NCI-H128 (cell line): Measurements from ENCODE around the gene TELO2.
"Not testable (repeated sequence)": the region's sequence is repeated elsewhere in the genome, so short reads cannot be mapped to it uniquely, and the experiment has no call there.

Source experiments
- DNase-seq: peaks from one replicate; lab custom pipeline; 2025; ENCODE audit not compliant: unreplicated experiment; lab: John Stamatoyannopoulos, UW

TELO2 gene

DNA sequence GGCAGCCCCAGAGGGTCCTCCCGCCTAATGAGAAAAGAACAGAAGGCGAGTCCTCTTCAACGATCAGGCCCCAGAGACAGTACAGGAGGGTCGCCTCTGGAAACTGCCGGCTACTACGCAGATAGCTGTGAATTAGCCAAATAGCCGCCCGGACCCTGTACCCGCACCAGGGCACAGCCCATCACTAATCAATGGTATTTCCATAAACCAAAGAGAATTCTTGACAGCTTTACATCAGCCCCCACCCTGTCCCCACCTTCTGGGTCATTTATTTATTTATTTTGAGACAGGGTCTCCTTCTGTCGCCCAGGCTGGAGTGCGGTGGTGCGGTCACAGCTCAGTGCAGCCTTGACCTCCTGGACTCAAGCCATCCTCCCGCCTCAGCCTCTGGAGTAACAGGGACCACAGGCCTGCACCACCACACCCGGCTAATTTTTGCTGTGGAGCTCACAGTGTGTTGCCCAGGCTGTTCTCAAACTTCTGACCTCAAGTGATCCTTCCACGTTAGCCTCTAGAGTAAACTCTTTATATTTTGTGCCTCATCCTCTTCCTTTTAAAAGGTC is 17.5 kb upstream of the TELO2 start:
- DNase-seq, result no peak

DNA sequence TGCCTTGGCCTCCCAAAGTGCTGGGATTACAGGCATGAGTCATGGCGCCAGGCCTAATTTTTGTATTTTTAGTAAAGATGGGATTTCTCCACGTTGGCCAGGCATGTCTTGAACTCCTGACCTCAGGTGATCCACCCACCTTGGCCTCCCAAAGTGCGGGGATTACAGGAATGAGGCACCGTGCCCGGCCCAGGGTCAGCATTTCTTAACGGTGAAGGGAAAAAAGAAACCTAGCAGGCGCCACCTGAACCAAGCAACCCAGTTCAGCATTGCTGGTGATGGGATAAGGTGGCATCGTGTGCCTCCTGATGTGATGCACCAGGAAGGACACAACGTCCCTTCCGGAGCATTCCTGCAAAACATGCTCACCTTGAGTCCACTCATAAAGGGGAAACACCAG is 16.1 kb upstream of the TELO2 start:
- DNase-seq, result no peak

DNA sequence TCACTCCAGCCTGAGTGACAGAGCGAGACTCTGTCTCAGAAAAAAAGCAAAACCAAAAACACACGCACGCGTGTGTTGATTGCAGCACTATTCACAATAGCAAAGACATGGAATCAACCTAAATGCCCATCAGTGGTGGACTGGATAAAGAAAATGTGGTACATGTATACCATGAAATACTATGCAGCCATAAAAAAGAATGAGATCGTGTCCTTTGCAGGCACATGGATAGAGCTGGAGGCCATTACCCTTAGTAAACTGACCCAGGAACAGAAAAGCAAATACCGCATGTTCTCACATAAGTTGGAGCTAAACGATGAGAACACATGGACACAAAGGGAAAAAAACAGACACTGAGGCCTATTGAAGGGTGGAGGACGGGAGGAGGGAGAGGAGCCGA is 14.2 kb upstream of the TELO2 start:
- not testable (repeated sequence) for DNase-seq

DNA sequence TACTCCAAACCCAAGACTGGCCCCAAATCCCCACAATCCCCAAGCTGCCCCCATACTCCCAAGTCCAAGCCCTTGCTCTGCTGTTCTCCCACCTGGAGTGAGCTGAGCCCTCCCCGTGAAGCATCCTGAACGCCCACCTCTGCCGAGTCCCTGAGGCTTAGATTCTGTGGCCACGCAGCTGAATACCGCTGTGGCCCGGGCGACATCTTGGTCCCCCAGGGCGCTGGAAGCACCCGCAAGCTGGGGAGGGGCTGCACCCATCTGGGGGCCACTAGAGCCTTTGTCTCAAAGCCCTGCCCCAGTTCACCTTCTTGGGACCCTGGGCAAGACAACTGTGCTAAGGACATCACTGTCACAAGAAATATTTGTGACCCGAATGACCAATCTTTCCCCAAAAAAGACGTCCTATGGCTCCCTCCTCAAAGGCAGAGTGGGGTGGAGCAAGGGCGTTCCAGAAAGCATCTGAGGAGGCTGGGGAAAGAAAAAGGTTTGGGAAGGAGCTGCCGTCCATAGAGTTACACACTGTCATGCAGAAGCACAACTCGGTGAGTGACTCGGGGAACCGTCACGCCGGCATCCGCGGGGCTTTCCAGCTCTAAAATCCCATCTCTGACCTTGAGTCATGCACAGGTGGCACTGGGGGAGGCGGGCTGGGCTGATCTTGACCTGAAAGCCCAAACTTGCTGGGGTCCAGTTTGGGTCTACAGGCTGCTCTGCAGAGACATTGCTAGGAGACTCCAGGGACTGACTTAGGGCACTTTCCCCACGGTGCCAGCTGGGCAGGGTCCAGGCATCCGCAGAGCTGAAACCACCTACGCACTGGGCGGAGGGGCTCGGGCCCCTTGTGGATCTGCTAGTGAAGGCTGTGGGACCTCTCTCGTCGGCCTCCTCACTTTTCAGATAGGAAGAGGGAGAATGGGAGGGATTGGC is 11.0 kb upstream of the TELO2 start:
- DNase-seq, result no peak

DNA sequence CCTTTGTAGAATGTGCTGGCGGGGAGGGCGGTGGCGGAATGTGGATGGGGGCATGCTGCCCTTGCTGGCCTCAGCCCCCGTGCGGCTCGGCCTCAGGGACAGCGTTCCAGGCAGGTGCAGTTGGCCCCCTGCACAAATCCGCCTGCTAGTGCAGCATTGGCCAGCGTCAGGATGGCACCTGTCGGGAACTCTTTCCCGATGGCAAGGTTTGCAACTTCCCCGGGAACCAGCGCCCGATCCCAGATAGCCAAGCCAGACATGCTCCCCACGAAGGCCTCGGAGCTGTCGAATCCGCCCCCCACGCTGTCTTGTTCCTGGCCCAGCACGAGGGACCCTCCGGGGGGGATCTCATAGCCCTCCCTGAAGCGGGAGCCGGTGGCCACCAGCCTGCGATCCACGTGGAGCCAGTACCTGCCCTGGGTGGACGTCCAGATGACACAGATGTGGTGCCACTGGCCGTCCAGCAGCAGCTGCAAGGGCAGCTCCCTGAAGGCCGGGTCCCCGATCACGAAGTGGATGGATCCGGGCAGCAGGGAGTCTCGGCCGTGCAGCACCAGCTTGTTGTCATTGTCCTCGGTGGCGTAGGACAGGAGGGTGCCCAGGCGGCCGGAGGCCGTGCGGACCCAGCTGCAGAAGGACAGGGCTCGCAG is 7.2 kb upstream of the TELO2 start:
- no peak for DNase-seq

DNA sequence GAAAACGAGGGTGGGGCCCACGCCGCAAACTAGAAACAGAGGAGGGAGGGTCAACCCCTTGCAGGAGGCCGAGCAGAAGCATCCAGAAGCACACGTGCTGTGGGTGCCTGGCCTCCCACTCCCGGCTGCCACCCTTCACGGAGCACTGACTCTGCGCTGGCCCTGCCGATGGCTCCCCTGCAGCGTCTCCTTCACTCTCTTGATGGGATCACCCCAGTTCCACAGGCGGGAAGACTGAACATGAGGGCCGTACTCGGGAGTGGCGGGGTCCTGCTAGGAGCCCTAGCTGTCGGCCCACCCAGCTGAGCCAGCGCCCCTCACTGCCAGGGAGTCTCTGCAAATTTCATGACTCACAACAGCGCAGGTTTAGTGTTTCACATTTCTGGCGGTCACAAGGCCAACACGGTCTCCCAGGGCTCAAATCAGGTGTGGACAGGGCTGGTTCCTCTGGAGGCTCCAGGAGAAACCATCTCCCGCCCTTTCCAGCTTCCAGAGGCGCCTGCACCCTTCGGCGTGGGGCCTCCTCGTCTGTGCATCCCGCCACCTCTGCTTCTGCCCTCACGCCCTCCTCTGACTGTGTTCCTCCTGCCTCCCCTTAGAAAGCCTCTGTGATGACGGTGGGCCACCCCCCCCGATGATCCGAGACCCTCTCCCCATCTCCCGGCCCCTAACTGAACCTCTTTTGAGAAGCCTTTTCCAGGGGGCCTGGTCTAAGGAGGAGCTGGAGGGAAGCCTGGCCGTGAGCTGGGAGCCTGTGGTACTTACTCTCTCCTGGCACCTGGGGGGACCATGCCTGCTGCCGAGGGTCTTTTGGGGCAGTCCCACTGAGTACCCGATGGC is 6.4 kb upstream of the TELO2 start:
- DNase-seq, result no peak

DNA sequence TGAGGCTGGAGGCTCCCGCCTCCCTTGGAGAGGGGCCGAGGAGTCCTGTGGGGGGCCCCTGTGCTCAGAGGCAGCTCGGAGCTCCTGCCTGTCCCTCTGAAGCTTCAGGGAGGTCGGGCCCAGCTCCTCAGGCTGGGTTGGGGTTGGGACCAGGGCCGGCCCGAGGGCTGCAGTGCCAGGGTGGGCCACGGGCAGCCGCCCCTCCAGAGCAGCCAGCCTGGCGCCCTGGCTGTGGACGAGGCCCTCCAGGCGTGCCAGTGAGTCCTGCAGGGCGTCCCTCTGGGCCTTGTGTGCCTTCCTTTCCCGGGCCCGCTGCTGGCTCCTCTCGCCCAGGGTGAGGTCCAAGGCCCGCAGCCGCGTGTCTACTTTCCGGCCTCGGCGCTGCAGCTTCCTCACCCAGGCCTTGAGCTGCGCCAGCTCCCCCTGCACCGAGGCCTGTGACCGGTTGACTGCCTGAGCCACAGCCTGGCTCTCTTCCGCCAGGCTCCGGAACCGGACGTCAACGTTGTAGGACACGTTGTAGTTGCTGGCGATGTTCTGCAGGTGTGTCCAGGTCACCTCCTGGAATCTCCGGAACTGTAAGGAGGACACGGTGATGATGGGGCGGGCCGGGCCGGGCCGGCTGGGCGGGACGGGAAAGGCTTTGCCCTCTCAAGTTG is 5.6 kb upstream of the TELO2 start:
- DNase-seq, result no peak

DNA sequence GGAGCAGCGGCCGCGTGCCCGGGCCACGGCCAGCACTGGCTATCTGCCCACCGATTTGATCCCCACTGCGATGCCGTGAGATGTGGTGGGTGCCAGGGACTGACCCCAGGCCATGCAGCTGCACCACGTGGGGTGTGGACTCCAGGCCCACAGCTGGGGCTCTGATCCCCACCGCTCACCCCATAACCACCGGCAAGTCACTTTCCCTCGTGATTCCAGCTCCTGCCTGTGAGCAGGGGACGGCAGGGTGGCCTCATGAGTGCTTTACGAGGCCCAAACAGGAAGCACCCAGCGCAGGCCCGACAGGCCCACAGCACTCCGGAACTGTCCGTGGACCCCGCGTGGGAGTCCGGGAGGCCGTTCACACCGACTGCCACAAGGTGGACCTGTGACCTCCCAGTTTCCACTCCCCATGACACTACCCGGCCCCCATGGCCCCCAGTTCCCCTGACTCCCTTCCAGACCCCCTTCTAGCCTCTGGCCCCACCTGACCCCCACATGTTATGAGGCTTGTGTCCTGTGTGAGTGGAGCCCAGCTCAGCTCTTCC is 5.0 kb upstream of the TELO2 start:
- DNase-seq, result no peak

DNA sequence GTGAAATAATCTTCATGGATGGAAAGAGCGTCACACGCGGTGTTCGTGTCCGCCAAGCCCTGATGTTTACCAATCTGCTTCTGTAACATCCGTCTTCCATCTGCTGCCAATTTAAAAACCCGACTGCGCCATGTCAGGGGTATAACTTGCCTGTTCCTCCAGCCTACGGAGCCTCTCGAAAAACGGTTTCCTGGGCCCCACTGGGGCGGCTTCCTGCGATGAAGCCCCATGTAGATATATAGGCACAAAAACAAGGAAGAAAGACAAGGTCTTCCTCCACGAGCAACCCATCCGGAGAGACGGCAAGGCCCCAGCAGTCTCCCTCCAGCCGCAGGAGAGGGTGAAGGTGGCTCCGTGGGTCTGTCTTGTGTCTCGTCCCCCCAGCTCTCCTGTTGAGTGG is 4.5 kb upstream of the TELO2 start, which contains the start of gene PTX4:
Gene PTX4 (minus strand): TSS at position 326 of the 400 bp plus-strand sequence. CDS start 35 bp downstream, at position 291.
- DNase-seq, result no peak

DNA sequence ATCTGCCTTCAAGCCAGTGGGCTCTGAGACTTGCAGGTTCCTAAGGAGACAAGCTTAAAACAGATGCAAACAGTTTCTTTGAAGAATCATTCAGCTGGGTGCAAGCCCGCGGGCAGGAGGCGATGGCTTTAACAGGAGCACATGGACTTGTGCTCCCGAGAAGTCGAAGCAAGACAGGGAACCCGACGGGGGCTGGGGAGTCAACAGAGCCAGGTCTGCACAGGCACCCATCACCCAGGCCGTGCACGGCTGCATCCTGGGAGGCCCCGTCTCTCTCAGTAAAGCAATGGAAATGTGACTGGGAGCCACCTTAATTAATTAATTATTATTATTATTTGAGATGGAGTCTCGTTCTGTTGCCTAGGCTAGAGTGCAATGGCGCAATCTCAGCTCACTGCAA is 4.1 kb upstream of the TELO2 start:
- DNase-seq, result no peak

DNA sequence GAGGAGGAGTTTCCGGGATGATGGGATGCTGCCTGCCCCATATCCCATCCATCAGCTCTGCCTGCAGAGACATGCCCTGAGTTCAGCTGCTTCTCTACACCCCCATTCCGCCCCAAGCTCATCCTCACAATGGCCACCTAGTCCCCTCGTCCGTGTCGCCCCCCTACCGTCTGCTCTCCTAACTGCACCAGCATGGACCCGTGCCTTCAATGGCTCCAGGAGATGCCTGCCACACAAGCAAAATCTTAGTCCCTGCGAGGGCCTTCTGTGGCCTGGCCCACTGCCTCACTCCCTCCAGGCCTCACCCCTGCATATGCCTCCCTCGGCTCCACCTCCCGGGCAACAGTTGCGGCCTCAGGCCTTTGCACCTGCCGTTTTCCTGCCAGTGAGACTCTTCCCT is 1.8 kb upstream of the TELO2 start:
- DNase-seq, result no peak

DNA sequence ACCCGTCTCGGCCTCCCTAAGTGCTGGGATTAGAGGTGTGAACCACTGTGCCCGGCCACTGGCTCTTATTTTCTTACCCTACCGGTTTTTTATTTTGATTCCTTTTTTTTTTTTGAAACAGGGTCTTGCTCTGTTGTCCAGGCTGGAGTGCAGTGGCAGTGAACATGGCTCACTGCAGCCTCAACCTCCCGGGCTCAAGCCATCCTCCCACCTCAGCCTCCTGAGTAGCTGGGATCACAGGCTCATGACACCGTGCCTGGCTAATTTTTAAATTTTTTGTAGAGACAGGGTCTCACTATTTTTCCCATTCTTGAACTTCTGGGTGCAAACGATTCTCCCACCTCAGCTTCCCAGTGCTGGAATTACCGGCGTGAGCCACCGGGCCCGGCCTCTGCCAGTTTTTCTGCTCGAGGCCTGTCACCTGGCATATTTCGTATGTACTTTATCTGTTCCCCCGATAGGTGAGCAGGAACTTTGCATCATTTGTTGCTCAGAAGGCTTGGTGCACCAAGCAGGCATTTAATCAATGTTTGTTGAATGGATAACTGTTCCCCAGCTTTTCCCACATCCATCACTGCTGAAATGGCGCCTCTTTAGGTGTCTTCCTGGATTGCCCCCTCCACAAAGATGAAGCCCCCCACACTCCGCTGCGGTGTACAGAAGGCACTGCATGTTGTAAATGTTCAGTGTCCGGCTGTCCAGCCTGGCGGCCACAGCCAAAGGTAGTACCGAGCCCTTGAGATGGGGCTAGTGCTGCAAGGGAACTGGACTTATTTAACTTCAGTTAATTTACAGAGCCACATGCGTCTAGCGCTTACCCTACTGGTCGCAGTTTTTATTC is 858 bp upstream of the TELO2 start:
- no peak for DNase-seq

DNA sequence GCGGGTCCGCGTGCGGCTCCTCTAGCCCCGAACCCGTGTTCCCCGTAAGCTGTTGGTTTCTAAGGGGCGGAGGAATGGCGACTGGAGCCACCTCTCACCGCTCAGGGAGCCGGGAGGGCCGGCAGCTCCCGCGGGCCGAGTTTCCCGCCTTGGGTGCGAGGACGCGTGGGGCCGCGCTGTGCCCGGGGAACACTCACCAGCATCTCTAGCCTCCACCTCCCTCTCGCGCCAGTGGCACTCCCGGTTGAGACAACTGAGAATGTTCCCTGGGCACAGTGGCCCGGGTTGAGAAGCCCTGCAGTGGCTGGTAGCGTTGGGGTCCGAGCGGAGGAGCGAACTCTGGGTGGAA is 560 bp downstream of the TELO2 start:
- no peak for DNase-seq

DNA sequence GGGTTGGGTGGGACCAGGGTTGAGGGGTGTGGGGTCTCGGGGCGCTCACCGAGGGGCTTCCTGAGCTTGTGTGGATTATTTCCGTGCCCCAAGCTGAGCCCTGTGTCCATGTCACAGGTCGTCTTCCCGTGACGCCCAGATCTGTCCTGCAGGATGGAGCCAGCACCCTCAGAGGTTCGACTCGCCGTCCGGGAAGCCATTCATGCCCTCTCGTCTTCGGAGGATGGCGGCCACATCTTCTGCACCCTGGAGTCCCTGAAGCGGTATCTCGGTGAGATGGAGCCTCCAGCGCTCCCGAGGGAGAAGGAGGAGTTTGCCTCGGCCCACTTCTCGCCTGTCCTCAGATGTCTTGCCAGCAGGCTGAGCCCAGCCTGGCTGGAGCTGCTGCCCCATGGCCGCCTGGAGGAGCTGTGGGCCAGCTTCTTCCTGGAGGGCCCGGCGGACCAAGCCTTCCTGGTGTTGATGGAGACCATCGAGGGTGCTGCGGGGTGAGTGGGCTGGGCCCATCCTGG is 1.0 kb downstream of the TELO2 start:
- DNase-seq, result no peak

DNA sequence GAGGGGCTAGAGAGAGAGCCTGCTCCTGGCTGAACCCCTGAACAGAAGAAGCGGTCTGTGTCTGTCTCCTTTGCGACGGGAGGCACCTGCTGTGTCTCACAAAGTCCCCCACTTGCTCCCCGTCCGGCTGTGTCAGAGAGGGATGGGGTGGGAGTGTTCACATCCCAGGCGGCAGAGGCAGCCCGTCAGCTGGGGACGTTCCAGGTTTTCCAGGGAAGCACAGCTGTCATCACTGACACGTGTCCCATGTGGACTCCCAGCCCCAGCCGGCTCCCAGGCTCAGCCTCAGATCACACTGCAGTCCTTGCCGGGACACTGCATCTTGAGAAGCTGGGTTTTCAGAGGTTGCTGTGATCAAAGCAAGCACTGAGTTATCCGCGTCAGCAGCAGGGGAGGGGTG is 1.6 kb downstream of the TELO2 start:
- no peak for DNase-seq

DNA sequence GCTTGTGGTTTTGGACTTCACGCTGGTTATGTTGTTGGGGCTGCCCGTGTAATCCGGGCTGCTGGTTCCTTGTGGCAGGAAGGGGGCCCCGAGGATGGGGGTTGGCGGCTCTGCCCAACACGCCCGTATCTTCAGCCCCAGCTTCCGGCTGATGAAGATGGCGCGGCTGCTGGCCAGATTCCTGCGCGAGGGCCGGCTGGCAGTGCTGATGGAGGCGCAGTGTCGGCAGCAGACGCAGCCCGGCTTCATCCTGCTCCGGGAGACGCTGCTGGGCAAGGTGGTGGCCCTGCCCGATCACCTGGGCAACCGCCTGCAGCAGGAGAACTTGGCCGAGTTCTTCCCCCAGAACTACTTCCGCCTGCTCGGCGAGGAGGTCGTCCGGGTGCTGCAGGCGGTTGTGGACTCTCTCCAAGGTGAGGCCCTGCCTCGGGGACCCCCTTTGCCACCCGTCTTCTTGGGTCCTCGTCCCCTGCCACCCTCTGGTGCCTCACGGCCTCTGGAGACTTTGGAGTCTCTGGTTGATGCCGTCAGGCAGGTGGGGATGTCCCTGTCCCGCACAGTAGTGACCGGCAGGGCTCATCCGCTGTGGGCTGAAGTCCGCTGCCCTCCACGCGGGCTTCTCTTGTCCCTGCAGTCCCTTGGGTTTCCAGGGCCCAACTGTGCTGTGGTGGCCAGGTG is 2.2 kb downstream of the TELO2 start:
- DNase-seq, result no peak

DNA sequence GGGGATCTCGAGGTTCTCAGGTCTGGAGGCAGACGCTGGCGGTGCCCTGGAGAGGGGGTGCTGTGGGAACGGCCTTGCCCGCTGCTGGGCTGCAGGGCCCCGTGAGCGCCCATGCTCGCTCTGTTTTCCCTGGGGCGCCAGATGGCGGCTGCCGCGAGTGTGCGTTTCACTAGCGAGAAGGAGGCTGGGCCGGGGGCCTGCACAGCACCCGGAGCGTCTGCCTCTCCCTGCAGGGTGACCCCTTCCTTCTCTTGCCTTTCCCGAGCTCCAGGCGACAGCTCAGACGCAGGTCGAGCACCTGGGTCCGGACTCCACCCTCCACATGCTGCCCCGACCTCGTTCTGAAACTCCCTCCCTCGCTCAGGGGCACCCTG is 2.7 kb downstream of the TELO2 start:
- DNase-seq, result no peak

DNA sequence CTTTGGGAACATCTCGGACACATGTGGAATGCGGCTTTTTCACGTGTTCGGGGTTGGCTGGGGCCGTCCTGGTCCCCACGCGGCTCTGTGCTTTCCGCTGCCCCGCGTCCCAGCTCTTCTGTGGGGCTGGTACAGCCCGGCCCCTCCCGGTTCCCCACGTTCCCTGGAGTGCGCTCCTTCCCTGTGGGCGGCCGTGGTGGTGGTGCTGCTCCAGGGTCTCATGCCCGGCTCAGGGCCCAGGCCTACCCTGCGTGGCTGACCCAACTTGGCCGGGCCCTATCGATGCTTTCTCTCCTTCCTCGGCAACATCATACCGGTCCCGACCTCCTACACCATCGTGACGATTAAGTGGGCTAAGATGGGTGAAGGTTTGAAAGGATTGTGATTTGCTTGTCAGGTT is 3.3 kb downstream of the TELO2 start:
- DNase-seq, result no peak
